Esophagus squamous epithelium (tissue), 5 donors: Measurements from ENCODE around the gene LEF1. TPM values are rescaled to one million over a fixed set of nuclear protein-coding genes. Genes with fewer than 3 reads are reported as not detected.
"Not testable (repeated sequence)": the region's sequence is repeated elsewhere in the genome, so short reads cannot be mapped to it uniquely, and the experiment has no call there.

ENCODE experiments used
- DNase-seq: peaks from one replicate; lab custom pipeline; 2025; lab: John Stamatoyannopoulos, UW
- H3K27ac ChIP-seq, 4 donors: fragments of 200-600 bp; sonication (generic); one replicate each; pipeline ENCODE4 v1.5.1; 2016 to 2019; ENCODE audit warnings: mild to moderate bottlenecking in 1 of 4
- H3K27me3 ChIP-seq, 4 donors: fragments of 200-600 bp; sonication (generic); 1 replicate in 3 of 4; 2 replicates in 1 of 4; pipeline versions ENCODE4 v1.5.1 to v1.6.0; 2017 to 2021; ENCODE audit warnings: antibody characterized with exemption in 1 of 4
- H3K36me3 ChIP-seq, 3 donors: fragments of 200-600 bp; sonication (generic); one replicate each; pipeline ENCODE4 v1.5.1; 2016 to 2019
- H3K4me1 ChIP-seq, 3 donors: fragments of 200-600 bp; sonication (generic); one replicate each; pipeline ENCODE4 v1.5.1; 2017 to 2019
- H3K4me3 ChIP-seq, 4 donors: fragments of 200-600 bp; sonication (generic); 1 replicate in 3 of 4; 2 replicates in 1 of 4; pipeline ENCODE4 v1.5.1; 2016 to 2019; ENCODE audit warnings: mild to moderate bottlenecking in 2 of 4, moderate library complexity in 1 of 4
- H3K9me3 ChIP-seq, 3 donors: fragments of 200-600 bp; sonication (generic); one replicate each; pipeline ENCODE4 v1.5.1; 2016 to 2019
- POLR2A ChIP-seq, 4 donors: fragments of 450-650 bp; IDR thresholded peaks; one replicate each; pipeline ENCODE4 v1.6.1; 2017; ENCODE audit warnings: antibody characterized with exemption in 4 of 4, mild to moderate bottlenecking in 4 of 4, moderate library complexity in 3 of 4
- WGBS, 2 donors: methylation state at CpG; one replicate each; pipeline ENCODE4 v1.1.5; 2018; 5-methylcytosine and 5-hydroxymethylcytosine counted together
- intact Hi-C: fragments of 100-400 bp; cut with DNase I; formaldehyde crosslinking; loops from one replicate; pipeline ENCODE4 v1.15.0; 2022
- total RNA-seq, 4 donors: library from RNA; depleted of rRNA; stranded (reverse); fragments of >200 nt; gene quantifications; one replicate each; pipeline ENCODE4 v1.1.0, GENCODE V29; 2016
- TF ChIP-seq, protein P1 (sequence below), 6 experiments: fragments of 450-650 bp in 4 of 6; fragments of 200-600 bp in 2 of 6; sonication (generic) in 2 of 6; IDR thresholded peaks; one replicate each; pipeline ENCODE4 v1.5.1; 2016 to 2019; ENCODE audit warnings: antibody characterized with exemption in 6 of 6, mild to moderate bottlenecking in 4 of 6, moderate library complexity in 4 of 6
- donor health status: DM: yes; HTN: yes; CAD: no.

LEF1 gene
- total RNA-seq, 4 donors from 2014 or later, result 8.0 to 13.9 (median 10.1) TPM

DNA sequence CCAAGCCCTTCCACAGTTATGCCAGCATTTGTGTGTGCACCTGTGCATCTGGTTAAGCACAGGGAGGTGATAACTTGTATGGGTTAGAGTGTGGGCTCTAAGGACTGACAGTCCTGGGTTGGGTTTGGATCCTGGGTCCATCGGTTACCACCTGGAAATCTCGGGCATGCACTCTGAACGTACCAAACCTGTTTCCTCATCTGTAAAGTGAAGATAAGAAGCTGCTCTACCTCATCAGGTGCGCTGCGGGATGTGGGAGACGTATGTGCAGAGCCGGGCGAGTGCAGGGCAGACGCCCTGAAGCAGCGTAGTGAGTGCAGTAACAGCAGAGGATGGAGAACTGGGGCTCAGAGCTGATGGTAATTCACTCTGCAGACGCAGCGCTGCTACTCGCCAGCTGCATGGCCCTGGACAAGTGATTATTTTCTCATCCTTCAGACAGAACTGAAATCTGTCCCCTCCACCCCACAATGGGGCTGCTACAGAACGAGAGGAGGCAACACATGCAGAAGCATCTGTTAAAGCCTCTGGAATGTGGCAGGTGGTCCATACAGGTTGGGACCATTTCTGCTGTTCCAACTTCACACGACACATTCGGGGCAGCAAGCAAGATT is 114.6 kb downstream of the LEF1 start:
- 93 to 94% methylated on average over 14 to 15 of the region's 16 CpGs for WGBS, 2 donors

DNA sequence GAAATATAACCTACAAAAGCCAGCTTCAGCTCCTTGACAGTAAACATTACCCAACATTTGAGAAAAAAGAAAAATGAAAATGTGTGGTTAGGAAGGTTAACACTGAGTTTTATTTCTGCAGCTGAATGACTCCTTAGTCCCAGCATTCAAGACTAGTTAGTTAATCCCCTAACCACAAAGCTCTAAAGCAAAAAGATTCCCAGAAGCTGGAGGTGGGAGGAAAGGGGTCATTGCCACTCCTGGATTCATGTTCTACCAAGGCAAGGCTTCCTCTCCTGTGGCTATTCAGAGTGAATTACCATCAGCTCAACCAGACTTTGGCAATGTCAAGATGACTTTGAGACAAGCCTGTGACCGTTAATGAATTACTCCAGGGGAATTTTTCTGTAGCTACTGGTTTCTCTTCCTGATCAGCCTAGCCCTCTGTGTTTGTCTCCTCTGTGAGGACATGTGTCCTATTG is 115.5 kb downstream of the LEF1 start:
- Histone ChIP-seq H3K27ac (no peak overlapping the region), H3K4me3 (no peak overlapping the region), H3K36me3 (no peaks in the 10 kb centered on the region), H3K9me3 (no peaks in the 10 kb centered on the region), H3K4me1 (no peaks in the 10 kb centered on the region), H3K27me3 (no peaks in the 10 kb centered on the region)
- 81 to 86% methylated on average over 1 of the region's 1 CpG for WGBS, 2 donors
- TF ChIP-seq, protein P1, sequence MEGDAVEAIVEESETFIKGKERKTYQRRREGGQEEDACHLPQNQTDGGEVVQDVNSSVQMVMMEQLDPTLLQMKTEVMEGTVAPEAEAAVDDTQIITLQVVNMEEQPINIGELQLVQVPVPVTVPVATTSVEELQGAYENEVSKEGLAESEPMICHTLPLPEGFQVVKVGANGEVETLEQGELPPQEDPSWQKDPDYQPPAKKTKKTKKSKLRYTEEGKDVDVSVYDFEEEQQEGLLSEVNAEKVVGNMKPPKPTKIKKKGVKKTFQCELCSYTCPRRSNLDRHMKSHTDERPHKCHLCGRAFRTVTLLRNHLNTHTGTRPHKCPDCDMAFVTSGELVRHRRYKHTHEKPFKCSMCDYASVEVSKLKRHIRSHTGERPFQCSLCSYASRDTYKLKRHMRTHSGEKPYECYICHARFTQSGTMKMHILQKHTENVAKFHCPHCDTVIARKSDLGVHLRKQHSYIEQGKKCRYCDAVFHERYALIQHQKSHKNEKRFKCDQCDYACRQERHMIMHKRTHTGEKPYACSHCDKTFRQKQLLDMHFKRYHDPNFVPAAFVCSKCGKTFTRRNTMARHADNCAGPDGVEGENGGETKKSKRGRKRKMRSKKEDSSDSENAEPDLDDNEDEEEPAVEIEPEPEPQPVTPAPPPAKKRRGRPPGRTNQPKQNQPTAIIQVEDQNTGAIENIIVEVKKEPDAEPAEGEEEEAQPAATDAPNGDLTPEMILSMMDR (IDR thresholded peaks at IDR 0.05), result no peak
- TF ChIP-seq POLR2A (IDR thresholded peaks at IDR 0.05), result no peak
- intact Hi-C loops, result no loop called here
- no peak for DNase-seq

More for the DNA sequence above, 114.6 kb downstream of the LEF1 start:
- Histone ChIP-seq H3K4me3 (no peak overlapping the region), H3K9me3 (no peaks in the 10 kb centered on the region), H3K4me1 (no peaks in the 10 kb centered on the region), H3K27me3 (no peaks in the 10 kb centered on the region), H3K36me3 (no peaks in the 10 kb centered on the region), H3K27ac (no peak overlapping the region)
- intact Hi-C loops, result no loop called here
- TF ChIP-seq, protein P1 (IDR thresholded peaks at IDR 0.05), result no peak
- TF ChIP-seq POLR2A (IDR thresholded peaks at IDR 0.05), result no peak
- DNase-seq, result no peak

DNA sequence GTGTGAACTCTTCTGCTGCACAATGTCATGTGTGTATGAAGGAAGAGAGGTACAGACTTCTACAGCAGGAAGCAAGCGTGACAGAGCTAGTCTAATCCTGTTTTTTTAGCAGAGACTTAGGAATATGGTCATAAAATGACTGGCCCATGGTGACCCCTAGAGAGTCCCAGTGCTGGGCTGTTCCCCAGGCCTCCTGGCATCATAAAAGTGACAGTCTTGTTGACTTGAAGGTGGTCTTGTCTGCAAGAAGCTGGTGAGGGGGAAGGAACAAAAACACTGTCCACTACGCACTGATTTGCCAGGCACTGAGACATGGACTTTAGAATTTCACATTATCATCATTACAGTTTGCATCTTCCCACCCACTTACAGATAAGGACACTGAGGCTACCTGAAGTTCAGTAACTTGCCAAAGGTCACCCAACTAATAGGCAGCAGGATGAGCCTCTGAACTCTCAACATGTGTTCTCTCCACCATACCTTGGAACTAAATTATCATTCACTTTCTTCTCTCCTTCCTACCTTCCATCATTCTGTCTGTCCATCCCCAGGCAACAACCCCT is 116.1 kb downstream of the LEF1 start:
- H3K27ac ChIP-seq, result no peak overlapping the region
- TF ChIP-seq POLR2A (IDR thresholded peaks at IDR 0.05), result no peak
- TF ChIP-seq, protein P1 (IDR thresholded peaks at IDR 0.05), result no peak
- no peak overlapping the region for H3K4me3 ChIP-seq
- no peaks in the 10 kb centered on the region for H3K36me3 ChIP-seq
- no peaks in the 10 kb centered on the region for H3K27me3 ChIP-seq
- intact Hi-C loops, result no loop called here
- 88 to 91% methylated on average over 2 of the region's 2 CpGs for WGBS, 2 donors
- no peaks in the 10 kb centered on the region for H3K9me3 ChIP-seq
- H3K4me1 ChIP-seq, result no peaks in the 10 kb centered on the region
- no peak for DNase-seq

DNA sequence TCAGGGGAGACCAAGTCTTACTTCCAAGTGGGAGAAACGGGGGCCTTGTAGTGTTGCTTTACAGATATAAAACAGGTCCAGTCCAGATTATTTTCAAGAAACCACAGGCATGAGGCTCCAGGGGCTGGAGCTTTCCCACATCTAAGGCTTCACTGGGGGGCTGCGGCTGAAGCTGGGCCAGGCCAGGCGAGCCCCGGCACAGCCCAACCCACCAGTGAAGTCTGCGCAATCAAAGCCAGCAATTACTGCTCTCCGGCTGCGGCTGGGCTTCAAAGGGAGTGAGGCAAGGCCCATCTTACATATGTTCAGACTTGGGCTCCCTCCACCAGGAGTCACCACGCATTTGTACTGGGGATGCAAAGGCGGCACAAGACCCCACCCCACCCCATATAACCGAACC is 117.4 kb downstream of the LEF1 start:
- WGBS, 2 donors, result 70 to 92% methylated on average over 1 to 5 of the region's 10 CpGs
- Histone ChIP-seq H3K4me3 (no peak overlapping the region), H3K27ac (no peak overlapping the region), H3K36me3 (no peaks in the 10 kb centered on the region), H3K27me3 (no peaks in the 10 kb centered on the region), H3K4me1 (peaks cover 0 to under 1% (median 0%) of the 10 kb centered on the region in 3 donors), H3K9me3 (no peaks in the 10 kb centered on the region)
- DNase-seq, result no peak
- TF ChIP-seq, protein P1 (IDR thresholded peaks at IDR 0.05), result no peak
- intact Hi-C loops, result no loop called here

DNA sequence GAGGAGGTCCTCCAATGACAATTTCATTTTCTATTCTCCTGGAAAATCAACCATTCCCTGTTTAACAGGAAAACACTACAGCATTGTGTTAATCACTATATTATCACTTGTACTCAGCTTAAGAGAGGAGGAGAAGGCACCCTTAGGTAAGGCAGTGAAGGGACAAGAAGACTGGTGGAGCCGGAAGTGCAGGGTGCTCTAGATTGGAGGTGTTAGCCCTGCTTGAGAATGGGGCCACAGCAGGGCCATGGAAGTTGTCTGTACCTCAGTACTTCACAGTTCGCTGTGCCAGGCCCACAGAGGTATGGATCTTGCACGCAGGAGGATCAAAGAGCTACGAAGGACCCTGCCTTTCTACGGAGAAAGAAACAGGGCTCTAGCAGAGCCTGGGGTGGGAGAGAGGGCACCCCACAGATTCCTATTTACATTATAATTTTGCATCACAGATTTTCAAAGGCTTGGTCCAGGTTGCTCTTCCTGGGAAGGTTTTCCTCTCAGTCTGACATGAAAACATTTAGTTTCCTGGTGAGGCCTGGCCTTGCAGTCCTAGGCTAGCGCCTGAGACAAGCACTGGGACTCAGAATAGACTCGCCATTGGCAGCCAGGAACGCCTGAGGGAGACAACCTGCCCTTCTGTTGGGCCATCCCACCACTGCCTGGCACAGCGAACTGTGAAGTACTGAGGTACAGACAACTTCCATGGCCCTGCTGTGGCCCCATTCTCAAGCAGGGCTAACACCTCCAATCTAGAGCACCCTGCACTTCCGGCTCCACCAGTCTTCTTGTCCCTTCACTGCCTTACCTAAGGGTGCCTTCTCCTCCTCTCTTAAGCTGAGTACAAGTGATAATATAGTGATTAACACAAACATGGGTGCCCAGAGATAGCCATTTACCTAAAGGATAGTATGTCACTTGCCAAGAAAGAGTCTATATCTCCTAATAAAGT is 118.3 kb downstream of the LEF1 start:
- H3K4me3 ChIP-seq, H3K27me3 ChIP-seq, DNase-seq, H3K4me1 ChIP-seq, intact Hi-C loops, H3K9me3 ChIP-seq, H3K27ac ChIP-seq, H3K36me3 ChIP-seq: not testable (repeated sequence)
- 85 to 90% methylated on average over 6 to 9 of the region's 10 CpGs for WGBS, 2 donors
